NCI-H128 (cell line): ENCODE data around the gene YARS1.

Source experiments
- DNase-seq: peaks from one replicate; lab custom pipeline; 2025; ENCODE audit not compliant: unreplicated experiment; lab: John Stamatoyannopoulos, UW

The YARS1 gene

DNA sequence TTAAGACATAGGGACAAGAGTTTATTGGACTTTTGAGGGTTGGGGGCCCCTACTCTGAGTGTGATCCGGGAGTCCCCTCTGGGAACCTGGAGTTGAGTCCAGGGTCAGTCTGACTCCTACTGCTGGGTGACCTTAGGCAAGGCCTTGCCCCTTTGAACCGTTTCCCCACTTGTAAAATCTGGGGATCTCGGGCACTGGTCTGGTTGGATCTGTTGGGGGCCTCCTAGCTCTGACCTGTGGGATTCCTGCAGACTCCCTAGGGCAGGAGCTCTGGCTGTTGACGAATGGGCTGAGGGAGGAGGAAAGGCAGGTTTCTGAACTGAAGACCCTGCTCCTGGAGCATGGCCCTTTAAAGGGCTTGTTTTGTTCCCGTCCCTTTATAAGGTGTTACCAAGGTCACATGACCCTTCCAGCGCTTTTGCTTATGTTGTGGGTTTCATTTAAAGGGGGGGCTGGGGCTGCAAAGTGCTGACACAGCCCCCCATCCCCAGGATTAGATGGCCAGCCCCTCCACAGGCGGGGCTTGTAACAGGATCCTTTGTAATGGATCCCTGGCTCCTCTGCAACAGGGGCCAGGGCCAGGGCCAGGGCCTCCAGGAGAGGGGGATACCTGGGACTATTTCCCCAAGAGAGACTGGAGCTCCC is 50.7 kb downstream of the YARS1 start:
- no peak for DNase-seq

DNA sequence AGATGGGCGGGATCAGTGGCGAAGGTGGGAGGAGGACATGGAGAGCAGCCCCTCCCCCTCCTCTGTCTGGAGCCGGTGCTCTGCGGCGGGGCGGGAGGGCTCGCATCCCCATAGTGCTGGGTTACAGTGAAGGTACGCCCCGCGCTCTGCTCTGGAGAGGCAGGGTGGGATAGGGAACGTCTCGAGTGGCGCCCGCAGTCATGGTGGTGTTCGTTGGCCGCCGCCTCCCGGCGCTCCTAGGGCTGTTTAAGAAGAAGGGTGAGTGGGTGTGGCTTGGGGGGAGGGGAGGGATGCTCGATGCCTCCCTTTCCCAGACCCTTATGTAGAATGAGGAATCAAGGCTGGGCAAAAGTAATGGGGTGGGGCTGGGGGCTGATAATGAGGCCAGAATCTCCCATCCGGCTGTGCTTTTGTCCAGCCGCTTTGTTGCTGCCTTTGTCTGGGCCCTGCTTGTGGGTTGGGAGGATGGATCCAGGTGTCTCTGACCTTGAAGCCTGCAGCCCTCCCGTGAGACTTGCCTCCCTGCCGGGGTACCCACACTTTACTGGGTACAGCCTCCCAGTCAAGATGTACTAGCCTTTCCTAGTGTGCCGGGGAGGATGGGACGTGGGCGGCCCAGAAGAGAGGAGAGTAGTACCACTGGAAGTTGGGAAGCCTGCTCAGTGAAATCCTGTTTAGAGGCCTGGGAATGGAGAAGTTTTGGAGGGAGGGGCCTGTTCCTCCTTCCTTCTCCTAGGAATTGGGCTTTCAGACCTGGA is 51.4 kb downstream of the YARS1 start:
- DNase-seq = no peak

DNA sequence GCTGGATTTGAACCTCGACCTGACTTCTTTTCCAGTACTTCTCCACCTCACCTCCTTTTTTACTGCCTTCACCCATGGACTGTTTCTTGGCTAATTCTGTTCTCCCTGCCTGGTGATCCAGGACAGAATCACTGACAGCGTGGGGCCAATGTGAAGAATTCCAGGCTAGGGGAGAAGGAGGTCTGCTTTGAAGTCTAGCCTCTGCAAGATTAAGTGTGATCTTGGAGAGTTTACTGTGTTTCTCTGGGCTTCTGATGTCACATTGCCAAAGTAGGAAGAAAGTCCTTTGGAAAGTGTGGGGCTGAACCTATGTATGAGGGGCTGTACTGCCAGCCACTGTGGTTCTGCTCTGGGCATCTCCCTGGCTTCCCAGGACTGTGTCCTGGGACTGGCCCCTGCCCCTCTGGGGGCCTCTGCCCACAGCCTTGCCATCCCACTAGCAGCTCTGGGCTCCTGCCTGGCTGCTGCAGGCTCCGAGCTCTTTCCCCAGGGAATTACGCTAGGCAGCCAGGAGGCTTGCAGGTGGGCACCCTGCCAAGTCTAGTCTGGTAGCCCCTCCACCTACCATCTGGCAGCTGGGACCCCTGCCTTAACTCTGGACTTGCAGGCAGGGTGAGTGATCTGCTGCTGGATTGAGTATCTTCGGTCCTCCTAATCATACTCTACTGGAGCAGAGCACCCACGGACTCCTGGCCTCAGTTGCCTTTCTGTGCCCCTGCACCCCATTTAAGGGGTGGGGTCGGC is 52.2 kb downstream of the YARS1 start:
- DNase-seq = no peak

DNA sequence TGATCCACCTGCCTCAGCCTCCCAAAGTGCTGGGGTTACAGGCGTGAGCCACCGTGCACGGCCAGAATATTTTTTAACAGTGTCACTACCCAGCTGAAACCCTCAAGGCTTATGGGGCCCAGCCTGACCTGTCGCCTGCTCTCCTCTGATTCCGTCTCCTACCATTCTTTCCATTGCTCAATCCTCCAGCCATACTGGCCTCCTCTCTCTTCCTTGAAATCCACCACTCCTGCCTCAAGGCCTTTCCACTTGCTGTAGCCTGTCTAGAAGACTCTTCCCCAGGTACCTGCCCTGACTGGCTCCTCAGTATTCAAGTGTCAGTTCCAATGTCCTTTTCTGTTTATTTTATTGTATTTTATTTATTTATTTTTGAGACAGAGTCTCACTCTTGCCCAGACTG is 53.9 kb downstream of the YARS1 start:
- DNase-seq = no peak

DNA sequence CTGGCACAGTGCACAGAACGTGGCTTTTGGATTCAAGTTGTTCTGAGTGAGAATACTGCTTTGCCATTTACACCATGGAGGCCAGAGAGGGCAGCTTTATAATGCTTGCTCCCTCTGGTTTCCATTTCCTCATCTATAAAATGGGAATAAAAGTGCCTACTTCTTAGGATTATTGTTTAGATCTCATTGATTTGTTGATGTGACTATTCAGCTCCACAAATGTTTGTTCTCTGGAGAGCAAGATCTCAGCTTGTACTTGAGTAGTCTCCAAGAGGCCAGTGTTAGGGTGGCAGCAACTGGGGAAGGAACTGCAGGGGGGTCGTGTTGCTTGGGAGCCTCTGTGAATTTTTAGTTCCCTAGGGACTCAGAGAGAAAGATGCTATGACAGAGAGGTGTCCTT is 55.2 kb downstream of the YARS1 start:
- no peak for DNase-seq

DNA sequence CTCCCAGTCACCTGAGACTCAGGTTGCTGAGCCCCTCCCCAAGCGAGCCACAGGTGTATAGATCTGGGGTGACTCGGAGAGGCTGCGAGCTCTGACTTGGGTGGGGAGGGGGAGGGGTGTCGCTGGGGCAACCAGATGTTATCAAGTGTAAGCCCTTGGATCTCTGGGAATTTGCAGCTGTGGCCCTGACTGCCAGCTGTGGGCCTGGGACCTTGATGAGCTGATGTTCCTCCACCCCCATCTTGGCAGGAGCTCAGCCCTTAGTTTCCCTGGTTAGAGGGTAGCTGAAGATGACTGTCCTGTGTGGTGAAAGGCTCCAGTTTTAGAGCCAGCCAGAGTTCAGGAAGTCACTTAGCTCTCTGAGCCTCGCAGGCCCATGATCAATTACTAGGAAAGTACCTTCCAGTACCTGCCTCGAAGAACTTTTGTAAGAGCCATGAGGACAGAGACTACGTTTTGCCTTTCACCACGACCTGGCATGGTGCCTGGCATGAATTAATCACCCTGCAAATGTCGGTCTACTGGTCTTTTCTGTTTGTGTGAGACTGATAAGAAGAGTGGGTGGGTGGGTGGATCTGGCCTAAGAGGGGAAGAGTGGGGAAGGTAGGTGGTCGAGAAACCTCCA is 55.8 kb downstream of the YARS1 start:
- DNase-seq = no peak

DNA sequence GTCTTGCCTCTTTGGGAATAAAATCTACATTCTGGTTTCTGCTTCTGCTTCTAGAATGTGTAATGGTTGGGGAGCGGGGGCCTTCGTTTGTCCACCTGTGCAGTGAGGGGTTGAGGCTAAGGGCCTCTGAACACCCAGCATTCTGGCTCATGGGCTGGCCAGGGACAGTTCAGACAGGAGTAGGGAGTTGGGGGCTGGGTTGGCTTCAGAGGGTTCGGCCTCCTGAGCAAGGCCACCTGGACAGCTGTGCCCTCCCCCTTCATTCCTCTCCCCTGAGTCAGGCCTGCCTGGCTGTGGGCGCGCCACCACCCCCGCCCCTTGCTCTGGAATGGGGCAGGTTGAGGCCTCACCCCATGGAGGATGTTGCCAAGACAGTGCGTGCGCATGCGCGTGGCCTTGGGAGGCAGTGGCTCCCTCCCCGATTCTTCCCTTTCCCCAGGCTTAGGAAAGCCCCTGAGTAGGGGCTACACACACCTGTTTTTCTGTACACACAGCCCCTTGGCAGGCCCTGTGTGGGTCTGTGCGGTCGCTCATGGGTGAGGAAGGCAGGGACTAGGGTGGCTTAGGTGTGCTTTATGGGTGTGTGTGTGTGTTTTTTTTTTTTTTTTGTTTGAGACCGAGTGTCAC is 57.0 kb downstream of the YARS1 start:
- DNase-seq = no peak

DNA sequence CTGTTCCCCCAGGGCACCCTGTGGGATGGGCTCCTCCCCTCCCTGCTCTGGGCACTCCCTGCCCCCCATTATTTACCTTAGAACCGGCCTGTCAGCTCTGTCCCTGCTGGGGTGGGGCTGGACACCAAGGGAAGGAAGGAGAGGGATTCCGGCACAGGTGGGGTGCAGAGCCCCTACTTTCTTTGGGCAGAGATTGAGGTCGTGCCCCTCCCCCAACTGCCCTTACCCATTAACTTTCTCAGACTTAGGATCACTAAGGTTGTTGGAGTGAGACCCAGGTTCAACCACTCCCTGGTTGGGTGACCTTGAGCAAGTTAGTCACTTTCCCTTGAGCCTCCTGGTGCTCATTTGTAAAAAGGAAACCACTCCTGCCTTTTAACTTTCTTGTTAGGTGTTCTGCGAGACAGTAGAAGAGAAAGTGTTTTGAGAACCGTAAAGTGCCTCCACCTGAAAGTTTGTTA is 57.6 kb downstream of the YARS1 start:
- no peak for DNase-seq

DNA sequence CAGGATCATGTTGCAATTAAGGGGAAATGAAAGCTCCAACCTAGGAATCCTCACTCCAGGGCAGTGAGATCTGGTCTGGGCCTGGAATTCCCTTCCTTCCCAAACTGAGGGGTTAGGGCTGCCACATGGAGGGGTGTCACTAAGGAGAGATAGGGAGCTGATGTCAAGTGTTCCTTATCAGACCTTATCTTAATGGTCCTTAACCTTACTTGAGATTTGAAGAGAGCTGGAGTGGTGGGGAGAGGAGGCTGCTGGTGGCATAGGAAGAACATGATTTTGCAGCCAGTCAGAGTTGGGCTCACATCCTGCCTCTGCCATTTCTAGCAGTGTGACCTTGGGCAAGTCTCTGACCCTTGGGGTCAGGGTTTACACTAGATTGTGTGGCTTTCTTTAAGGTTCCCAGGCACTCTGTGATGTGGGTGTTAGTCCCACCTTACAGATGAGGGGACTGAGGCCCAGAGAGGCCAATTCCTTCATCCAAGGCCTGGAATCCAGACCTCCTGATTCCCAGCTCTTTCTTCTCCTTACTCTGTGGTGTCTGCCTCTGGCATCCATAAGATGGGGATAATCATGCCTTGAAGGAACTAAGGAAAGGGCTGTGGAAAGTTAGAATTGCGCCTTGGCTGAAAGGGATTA is 58.2 kb downstream of the YARS1 start:
- no peak for DNase-seq

DNA sequence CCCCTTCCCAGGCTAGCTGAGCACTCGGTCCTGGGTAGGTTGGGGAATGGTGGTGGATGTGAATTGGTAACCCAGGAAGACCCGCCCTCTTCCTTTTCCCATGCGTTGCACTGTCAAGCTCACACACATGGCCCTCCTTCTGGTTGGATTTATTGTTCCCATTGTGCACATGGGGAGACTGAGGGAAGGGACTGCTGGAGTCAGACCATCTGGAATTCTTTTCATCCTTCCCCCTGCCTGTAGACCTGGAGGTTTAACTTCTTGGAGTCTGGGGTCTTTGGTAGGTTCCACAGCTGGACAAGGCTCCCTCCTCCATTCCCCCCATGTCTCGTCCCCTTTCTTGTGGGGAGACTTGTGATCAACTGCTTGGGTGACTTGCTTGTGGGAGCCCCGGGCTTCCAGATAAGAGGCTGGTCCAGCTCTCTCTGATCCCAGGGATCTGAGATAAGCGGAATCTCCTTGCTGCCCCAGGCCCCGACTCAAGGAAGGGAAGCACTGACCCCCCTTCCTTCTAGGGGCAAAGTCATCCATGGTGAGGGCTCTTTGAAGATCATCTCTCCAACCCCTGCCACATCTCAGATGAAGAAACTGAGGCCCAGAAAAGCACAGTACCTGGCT is 58.9 kb downstream of the YARS1 start:
- no peak for DNase-seq

DNA sequence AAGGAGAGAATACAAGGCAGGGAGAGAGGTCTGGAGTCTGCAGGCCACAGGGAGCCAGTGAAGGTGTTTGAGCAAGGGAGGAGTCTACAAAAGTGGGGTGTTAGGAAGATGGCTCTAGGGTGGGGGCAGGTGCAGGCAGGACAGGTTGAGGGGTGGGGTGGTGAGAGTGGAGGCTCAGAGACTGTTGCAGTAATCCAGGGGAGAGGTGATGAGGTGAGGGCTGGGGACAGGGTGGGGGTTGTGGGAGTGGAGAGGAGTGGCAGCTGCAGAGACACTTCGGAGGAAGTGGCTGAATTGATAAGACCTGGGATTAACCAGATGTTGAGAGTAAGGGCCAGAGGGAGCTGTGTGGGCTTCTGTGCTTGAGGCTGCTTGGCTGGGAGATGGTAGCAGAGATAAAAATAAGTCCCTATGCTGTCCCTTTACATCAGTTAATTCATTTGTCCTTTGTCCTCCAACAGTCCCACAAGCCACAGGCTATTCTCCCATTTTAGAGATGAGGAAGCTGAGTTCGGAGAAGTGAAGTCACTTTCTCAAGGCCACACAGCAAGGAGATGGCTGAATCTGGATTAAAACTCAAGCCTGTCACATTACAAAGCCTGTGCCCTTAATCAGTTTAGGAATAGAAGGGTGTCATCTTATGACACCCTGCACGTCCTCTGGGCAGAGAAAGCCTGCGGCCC is 59.8 kb downstream of the YARS1 start:
- no peak for DNase-seq

DNA sequence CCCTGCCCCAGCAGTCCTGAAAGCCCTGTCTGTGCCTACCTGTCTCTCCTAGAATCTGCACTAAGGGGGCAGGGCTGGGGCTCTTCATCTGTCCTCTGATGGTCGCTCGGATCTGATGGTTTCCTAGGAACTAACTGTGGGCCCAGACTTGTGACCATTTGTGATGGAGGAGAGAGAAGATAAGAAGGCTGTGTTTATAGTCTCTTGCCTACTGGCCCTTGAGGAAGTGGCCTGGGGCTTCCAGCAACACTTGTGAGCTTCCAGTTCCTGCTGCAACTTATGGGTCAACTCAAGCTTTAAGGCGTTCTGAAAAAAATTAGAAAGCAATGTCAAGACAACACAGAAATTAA is 61.4 kb downstream of the YARS1 start:
- DNase-seq = no peak

DNA sequence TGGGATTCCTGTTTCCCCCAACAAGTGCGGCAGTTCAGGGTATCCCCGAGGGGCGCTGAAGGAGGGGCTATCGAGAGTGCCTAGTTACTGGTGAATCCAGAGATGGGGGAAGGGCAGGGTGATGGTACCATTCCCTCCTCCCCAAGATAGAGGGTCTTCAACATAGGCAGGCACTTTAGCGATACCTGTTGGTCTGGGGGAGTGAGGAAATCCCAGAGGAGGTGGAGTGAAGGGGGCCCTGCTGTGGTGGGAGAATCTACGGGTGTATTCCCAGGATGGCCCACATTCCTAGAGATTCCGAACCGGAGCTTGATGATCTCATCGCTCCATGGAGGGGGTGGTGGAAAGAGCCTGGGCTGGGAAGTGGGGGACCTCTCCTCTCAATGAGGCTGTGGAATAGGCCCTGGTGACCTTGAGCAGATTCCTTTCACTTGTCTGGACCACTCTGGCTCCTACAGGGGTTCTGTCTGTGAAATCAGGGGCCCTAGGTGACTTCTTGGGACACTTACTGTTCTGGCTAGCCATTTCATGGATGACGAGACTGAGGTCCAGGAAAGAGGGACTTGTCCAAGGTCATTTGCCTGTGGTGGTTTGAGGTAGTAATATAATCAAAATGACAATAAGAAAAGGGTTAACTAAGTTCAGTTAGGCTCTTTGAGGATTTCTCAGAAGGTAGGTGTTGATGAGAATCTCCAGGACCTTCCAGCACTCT is 61.9 kb downstream of the YARS1 start:
- DNase-seq = no peak

DNA sequence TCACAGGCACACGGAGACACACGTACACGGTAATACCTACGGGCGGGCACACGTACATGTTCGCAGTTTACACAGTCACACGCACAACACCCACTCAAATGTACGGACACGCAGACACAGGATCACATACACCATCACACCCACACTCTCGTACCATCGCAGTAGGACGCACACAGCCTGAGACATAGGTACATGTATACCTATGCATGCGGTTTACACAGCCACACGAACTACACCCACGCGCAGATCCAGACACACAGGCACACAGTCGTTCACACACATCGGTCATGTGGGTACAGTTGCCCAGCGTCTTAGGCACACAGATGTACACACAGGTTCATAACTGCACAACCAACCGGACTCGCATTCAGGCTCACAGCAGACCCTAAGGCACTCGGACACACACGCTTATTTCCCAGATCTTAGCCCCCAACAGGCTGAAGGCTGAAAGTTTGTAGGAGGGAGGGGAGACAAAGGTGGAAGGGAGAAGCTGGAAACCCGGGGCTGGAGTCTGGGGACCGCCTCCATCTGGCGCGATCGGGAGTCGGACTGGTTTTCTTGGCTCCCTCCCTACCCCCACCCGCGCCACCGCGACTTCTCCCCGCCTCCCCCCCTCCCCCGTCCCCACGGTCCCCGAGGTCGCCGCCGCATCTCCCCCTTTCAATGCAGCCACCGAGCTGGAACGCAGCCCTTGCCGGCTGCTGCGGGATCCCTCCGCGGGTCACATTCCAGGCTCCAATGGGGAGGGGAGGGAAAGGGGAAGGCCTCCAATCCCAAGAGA is 62.7 kb downstream of the YARS1 start:
- no peak for DNase-seq

DNA sequence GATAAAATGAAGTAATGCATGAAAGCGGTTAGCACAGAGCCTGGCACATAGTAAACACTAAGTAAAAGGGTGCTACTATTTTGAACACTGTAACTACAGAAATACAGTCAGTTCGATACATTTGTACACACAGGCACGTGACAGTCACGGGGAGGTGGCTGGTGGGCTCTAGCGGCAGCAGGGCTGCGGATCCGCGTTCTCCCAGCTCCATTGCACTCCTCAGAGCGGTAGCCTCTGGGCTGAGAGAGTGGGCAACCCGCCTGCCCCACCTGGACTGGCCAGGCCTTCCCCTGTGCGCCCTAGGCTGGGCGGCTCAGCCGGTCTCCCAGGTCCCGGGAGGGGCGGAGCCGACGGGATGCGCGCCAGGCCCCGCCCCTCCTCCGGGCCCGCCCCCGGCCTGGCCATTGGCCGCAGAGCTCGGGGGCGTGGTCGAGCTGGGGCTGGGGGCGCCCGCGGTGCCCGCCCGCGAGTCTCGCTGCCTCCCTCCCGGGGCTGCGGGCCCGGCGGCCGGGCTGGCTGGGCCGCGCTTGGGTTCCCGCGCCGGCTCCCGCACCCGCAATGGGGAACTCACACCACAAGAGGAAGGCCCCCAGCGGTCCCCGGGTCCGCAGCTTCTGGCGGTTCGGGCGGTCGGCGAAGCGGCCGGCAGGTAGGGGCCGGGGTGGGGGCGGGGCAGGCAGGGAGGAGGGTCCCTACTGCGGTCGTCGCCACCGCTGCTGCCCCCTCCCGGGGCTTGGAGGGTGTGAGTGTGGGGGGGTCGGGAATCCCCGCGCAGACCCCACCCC is 63.4 kb downstream of the YARS1 start:
- DNase-seq = peak; percentile 81

DNA sequence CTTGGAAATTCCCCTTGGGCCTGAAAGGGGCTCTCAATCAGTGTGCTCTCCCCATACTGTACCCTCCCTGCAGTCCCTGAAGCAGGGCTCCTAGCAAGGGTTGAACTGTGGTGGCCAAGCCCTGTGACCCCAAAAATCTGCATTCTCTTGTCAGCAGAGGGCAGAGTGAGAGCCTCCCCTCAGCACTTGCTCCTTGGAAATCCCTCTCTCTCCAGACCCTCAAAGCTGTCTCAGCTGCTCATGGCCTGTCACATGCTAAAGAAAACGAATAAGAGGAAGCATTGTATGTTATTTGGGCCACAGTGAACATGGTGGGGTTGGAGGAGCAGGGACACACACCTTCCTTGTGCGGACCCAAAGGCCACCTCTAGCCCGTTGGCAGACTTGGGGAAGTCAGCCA is 67.4 kb downstream of the YARS1 start:
- no peak for DNase-seq

DNA sequence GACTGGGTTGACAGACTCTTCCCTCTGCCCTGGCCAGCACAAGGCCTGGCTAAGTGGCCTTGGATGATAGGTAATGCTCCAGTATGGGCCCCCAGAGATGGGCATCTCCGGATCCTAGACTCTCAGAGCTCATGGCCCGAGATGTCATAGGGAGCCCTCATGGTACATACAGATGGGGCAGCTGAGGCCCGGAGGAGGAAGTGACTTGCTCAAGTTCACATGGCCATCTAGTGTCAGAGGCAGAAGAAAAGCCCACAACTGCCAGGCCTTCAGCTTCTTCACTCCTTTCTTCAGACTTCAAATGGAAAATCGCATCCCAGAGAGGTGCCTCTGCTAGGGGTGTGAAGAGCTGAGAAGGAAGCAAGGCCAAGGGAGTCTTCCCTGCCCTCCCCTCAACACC is 67.8 kb downstream of the YARS1 start:
- no peak for DNase-seq

DNA sequence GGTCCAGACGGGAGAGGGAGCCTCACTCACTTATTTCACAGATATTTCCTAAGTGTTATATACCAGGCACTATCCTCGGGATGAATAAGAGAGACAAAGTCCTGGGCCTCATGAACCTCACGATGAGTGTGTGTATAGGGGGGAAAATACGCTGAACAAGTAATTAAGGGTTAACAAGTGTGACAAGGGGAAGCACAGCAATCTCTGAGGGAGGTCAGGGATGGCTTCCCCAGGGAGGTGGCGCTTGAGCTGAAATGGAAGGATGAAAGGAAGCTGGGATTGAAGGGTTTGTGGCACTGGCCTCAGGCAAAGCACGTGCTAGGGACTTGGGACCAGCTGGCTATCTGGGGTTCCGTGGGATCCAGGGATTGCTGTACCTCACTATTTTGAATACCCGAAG is 68.2 kb downstream of the YARS1 start:
- DNase-seq = no peak
